HTERT RPE-1 (cell line): ENCODE results near the gene TBX10.
"Not testable (repeated sequence)": the region's sequence is repeated elsewhere in the genome, so short reads cannot be mapped to it uniquely, and the experiment has no call there.

ENCODE experiments used
- in situ Hi-C: fragments of 300-500 bp; cut with MboI; formaldehyde crosslinking; loops from 4 replicates; pipeline ENCODE4 v1.14.3; 2020; ENCODE audit warnings: low sequenced_read_pairs

TBX10 gene

GRCh38 chr11:67664696-67665540 lies 25.4 kb upstream of the TBX10 start:
- in situ Hi-C loops = no loop called here

GRCh38 chr11:67664213-67664585 lies 24.6 kb upstream of the TBX10 start:
- in situ Hi-C loops = no loop called here

GRCh38 chr11:67663532-67664212 lies 24.1 kb upstream of the TBX10 start:
- in situ Hi-C loops = no loop called here

GRCh38 chr11:67662835-67663531 lies 23.4 kb upstream of the TBX10 start:
- in situ Hi-C loops = no loop called here

GRCh38 chr11:67662142-67662834 lies 22.7 kb upstream of the TBX10 start:
- in situ Hi-C loops = no loop called here

- in situ Hi-C loops = not testable (repeated sequence)
Observed at GRCh38 chr11:67660752-67661151, 21.2 kb upstream of the TBX10 start.

- in situ Hi-C loops = not testable (repeated sequence)
Observed at GRCh38 chr11:67659651-67660165, 20.1 kb upstream of the TBX10 start.

GRCh38 chr11:67657300-67657699 lies 17.7 kb upstream of the TBX10 start:
- in situ Hi-C loops = no loop called here

- in situ Hi-C loops = no loop called here
Observed at GRCh38 chr11:67656278-67656922, 16.8 kb upstream of the TBX10 start.

- in situ Hi-C loops = no loop called here
Observed at GRCh38 chr11:67654225-67654624, 14.7 kb upstream of the TBX10 start.

- in situ Hi-C loops = no loop called here
Observed at GRCh38 chr11:67652965-67653845, 13.6 kb upstream of the TBX10 start.

GRCh38 chr11:67651976-67652781 lies 12.6 kb upstream of the TBX10 start:
- in situ Hi-C loops = no loop called here

GRCh38 chr11:67649634-67650510 lies 10.3 kb upstream of the TBX10 start:
- in situ Hi-C loops = no loop called here

- in situ Hi-C loops = no loop called here
Observed at GRCh38 chr11:67648796-67649613, 9.4 kb upstream of the TBX10 start.

GRCh38 chr11:67648140-67648795 lies 8.7 kb upstream of the TBX10 start:
- in situ Hi-C loops = no loop called here

- in situ Hi-C loops = no loop called here
Observed at GRCh38 chr11:67647471-67647870, 7.9 kb upstream of the TBX10 start.
